Astrocyte of the cerebellum (primary cell): ENCODE data around the gene C8B.

Experiments used
- DNase-seq: peaks from one replicate; pipeline ENCODE4 v3.0.0-alpha.2; 2011; ENCODE audit warnings: low read depth
- H3K4me3 ChIP-seq: 2 replicates; pipeline ENCODE4 v1.5.1; 2011; ENCODE audit warnings: mild to moderate bottlenecking, low read depth, low read length, moderate library complexity
- CTCF ChIP-seq: IDR thresholded peaks from 2 replicates; pipeline ENCODE4 v1.5.1; 2012; ENCODE audit warnings: low read length, low read depth, moderate library complexity, mild to moderate bottlenecking; ENCODE audit errors: missing control alignments
- in situ Hi-C: cut with HindIII; loops from 2 replicates; pipeline ENCODE4 v1.10.0; 2017; ENCODE audit warnings: low sequenced_read_pairs

Gene C8B

DNA sequence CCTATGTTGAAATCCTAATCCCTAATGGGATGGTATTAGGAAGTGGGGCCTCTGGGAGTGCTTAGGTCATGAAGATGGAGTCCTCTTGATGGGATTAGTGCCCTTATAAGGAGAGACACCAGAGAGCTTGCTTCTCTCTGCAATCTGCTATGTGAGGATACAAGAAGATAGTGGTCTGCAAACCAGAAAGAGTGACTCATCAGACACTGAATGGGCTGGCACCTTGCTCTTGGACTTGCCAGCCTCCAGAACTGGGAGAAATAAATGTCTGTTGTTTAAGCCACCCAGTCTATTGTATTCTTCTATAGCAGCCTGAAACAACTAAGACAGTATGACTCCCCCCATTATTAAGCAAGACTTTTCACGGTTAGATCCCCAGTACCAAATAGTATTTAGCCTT, 43.3 kb downstream of the C8B start:
- DNase-seq: no peak
- no peak overlapping the region for H3K4me3 ChIP-seq
- TF ChIP-seq CTCF: no peak
- in situ Hi-C loops: no loop called here

- in situ Hi-C loops: no loop called here
- H3K4me3 ChIP-seq: no peak overlapping the region
- DNase-seq: no peak
- TF ChIP-seq CTCF: no peak
Measured at GRCh38 chr1:56922070-56922469, 43.7 kb downstream of the C8B start.

GRCh38 chr1:56921479-56921878, 44.3 kb downstream of the C8B start:
- in situ Hi-C loops: no loop called here
- no peak for TF ChIP-seq CTCF
- DNase-seq: no peak
- no peak overlapping the region for H3K4me3 ChIP-seq

DNA sequence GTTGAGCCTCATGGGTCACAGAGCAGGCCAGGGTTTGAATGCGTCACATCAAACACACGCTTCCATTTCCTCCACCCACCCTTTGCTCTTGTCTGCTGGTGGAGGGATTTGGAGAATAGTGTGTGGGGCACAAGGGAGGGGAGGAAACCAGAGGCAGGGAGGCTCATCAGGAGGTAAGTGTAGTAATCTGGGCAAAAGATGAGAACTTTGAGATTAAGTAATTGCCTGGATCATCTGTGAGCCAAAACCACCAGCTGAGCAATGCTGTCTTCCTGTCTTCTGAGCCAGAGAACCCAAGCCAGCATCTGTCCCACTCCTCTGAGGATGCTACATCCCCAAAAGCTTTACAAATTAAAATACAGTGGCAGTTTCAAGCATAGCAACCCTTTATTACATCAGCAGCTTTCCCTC, 45.2 kb downstream of the C8B start:
- TF ChIP-seq CTCF: no peak
- in situ Hi-C loops: no loop called here
- H3K4me3 ChIP-seq: no peak overlapping the region
- no peak for DNase-seq

- in situ Hi-C loops: no loop called here
- TF ChIP-seq CTCF: no peak
- no peak for DNase-seq
- no peak overlapping the region for H3K4me3 ChIP-seq
Measured at GRCh38 chr1:56917356-56917755, 48.5 kb downstream of the C8B start.

DNA sequence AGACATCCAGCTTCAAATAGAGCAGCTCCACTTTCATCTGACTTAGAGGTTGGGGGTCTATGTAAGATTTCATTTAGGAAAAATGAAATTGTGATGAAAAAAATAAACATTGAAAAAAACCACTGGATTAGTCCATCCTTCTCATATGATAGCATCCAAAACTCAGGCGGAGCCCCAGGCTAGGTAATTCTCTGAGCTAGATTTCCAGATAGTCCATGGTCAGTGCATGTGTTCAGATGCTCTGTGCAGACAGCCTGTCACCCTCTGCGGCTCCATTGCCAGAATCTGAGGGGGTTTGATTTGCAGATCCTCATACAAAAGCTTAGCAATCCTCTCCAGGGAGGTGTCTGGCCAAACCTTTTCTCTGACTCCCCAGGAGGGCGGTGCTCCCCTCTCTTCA, 49.2 kb downstream of the C8B start:
- no peak overlapping the region for H3K4me3 ChIP-seq
- DNase-seq: no peak
- in situ Hi-C loops: no loop called here
- TF ChIP-seq CTCF: no peak

DNA sequence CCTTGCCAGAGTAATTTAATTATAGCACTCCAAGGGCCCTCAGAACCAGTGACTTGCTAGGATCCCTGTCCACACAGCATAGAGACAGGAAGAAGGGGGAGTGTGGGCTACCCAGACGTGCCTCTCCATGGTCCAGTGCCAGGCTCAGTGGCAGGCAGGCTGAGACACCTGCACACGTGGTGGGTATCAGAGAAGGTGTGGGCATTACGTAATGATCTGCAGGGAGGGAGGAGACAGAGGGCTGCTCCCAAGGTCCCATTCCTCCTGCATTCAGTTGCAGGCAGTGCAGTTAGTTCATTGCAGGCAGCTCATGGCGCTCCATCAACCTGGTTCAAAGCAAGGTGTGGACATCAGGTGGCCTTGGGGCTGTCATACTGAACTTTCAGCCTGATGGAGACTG, 49.9 kb downstream of the C8B start:
- in situ Hi-C loops: no loop called here
- no peak for TF ChIP-seq CTCF
- no peak for DNase-seq
- no peak overlapping the region for H3K4me3 ChIP-seq
